Osteoblast (primary cell): ENCODE results near the gene RREB1. TPM values are rescaled to one million over a fixed set of nuclear protein-coding genes. Genes with fewer than 3 reads are reported as not detected.

Experiments
- DNase-seq: peaks from one replicate; pipeline ENCODE4 v3.0.0; 2011; ENCODE audit warnings: low spot score, mixed read lengths; ENCODE audit not compliant: insufficient read length; ENCODE audit errors: missing footprints
- H2AFZ ChIP-seq: 2 replicates; pipeline ENCODE4 v1.6.0; 2011; ENCODE audit warnings: mild to moderate bottlenecking, low read length
- H3K27ac ChIP-seq: 2 replicates; pipeline ENCODE4 v1.5.1; 2011; ENCODE audit warnings: mild to moderate bottlenecking, low read depth, low read length, moderate library complexity
- H3K27me3 ChIP-seq: 2 replicates; pipeline ENCODE4 v1.6.0; 2012; ENCODE audit warnings: mild to moderate bottlenecking, control low read depth, inconsistent platforms, low read length, moderate library complexity; ENCODE audit not compliant: insufficient read depth
- H3K36me3 ChIP-seq: 2 replicates; pipeline ENCODE4 v1.5.1; 2011; ENCODE audit warnings: mild to moderate bottlenecking, low read length, control low read depth, moderate library complexity; ENCODE audit not compliant: insufficient read depth
- H3K4me1 ChIP-seq: 2 replicates; pipeline ENCODE4 v1.5.1; 2011; ENCODE audit warnings: mild to moderate bottlenecking, low read length, control low read depth, moderate library complexity; ENCODE audit not compliant: insufficient read depth
- H3K4me2 ChIP-seq: 2 replicates; pipeline ENCODE4 v1.6.0; 2011; ENCODE audit warnings: mild to moderate bottlenecking, low read length; ENCODE audit not compliant: insufficient read depth
- H3K4me3 ChIP-seq: fragments of 200-600 bp; sonication (generic); 3 replicates; pipeline ENCODE4 v1.5.1; 2012; ENCODE audit warnings: mild to moderate bottlenecking, low read length, inconsistent platforms; ENCODE audit not compliant: insufficient read depth
- H3K79me2 ChIP-seq: 2 replicates; pipeline ENCODE4 v1.6.0; 2012; ENCODE audit warnings: mild to moderate bottlenecking, low read length, control low read depth, inconsistent platforms; ENCODE audit not compliant: insufficient read depth
- H3K9me3 ChIP-seq: 2 replicates; pipeline ENCODE4 v1.5.1; 2011; ENCODE audit warnings: low read depth, low read length, control low read depth
- H4K20me1 ChIP-seq: 2 replicates; pipeline ENCODE4 v1.6.0; 2012; ENCODE audit warnings: mild to moderate bottlenecking, low read length, control low read depth; ENCODE audit not compliant: insufficient read depth
- total RNA-seq: library from RNA; depleted of rRNA; stranded (reverse); fragments of >200 nt; gene quantifications from 2 replicates; pipeline ENCODE4 v1.2.3, GENCODE V29; 2012
- TF ChIP-seq, protein P1 (sequence below): IDR thresholded peaks from 2 replicates; pipeline ENCODE4 v1.5.1; 2011; ENCODE audit warnings: mild to moderate bottlenecking, low read depth, low read length, moderate library complexity; ENCODE audit errors: extremely low read depth

The RREB1 gene
- total RNA-seq, 1 donor, result 29.3 TPM

DNA sequence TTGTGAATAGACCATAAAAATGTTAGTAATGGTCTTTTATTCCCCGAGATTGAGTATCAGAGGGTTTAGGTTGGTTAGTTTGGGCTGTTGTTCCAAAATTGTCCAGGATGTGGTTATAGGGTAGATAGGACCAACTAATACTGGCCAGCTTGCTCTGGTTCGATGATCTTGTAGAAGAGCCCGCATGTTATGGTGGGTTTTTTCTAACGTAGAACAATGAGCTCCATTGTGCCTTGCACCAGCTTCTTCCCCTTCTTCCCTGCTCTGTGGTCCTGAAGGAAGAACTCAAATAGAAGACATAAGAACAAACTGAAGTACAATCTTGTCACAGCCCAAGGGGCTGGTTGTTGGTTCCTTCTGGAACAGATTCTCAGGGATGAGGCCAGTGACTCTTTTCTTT, 70.5 kb downstream of the RREB1 start:
- no peak overlapping the region for H3K4me3 ChIP-seq
- no peak overlapping the region for H2AFZ ChIP-seq
- no peak for DNase-seq
- H3K79me2 ChIP-seq, result peaks cover 69% of the 10 kb centered on the region
- H3K27ac ChIP-seq, result no peak overlapping the region
- TF ChIP-seq, protein P1, sequence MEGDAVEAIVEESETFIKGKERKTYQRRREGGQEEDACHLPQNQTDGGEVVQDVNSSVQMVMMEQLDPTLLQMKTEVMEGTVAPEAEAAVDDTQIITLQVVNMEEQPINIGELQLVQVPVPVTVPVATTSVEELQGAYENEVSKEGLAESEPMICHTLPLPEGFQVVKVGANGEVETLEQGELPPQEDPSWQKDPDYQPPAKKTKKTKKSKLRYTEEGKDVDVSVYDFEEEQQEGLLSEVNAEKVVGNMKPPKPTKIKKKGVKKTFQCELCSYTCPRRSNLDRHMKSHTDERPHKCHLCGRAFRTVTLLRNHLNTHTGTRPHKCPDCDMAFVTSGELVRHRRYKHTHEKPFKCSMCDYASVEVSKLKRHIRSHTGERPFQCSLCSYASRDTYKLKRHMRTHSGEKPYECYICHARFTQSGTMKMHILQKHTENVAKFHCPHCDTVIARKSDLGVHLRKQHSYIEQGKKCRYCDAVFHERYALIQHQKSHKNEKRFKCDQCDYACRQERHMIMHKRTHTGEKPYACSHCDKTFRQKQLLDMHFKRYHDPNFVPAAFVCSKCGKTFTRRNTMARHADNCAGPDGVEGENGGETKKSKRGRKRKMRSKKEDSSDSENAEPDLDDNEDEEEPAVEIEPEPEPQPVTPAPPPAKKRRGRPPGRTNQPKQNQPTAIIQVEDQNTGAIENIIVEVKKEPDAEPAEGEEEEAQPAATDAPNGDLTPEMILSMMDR, result no peak
- H3K36me3 ChIP-seq, result peaks cover 43% of the 10 kb centered on the region
- no peaks in the 10 kb centered on the region for H3K9me3 ChIP-seq
- H3K27me3 ChIP-seq, result no peaks in the 10 kb centered on the region
- H3K4me2 ChIP-seq, result no peak overlapping the region
- H4K20me1 ChIP-seq, result no peaks in the 10 kb centered on the region
- peaks cover 14% of the 10 kb centered on the region for H3K4me1 ChIP-seq

DNA sequence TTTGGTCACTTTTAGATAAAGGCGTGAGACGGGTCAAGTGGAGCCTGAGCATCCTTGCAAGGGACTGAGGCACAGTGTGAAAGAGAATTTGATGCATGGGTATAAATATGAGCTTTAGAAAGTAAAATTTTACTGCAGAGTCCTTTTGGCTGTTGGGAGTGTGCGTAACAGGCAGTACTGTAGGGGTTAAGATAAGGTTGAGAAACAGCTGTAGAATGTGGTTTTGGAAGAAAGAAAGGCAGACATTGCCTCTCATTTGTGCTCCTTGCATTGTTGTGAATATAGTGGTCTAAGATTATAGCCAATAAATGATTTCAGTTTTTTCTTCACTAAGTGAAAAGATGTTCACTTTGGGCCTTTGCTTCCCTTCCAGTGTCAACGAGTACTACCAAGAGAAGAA, 73.0 kb downstream of the RREB1 start:
- H3K9me3 ChIP-seq, result no peaks in the 10 kb centered on the region
- H3K27me3 ChIP-seq, result no peaks in the 10 kb centered on the region
- DNase-seq, result no peak
- peaks cover 64% of the 10 kb centered on the region for H3K79me2 ChIP-seq
- TF ChIP-seq, protein P1, result no peak
- H2AFZ ChIP-seq, result no peak overlapping the region
- H3K4me3 ChIP-seq, result no peak overlapping the region
- H3K4me1 ChIP-seq, result peaks cover 4% of the 10 kb centered on the region
- H4K20me1 ChIP-seq, result peaks cover 3% of the 10 kb centered on the region
- H3K4me2 ChIP-seq, result no peak overlapping the region
- peaks cover 48% of the 10 kb centered on the region for H3K36me3 ChIP-seq
- no peak overlapping the region for H3K27ac ChIP-seq

DNA sequence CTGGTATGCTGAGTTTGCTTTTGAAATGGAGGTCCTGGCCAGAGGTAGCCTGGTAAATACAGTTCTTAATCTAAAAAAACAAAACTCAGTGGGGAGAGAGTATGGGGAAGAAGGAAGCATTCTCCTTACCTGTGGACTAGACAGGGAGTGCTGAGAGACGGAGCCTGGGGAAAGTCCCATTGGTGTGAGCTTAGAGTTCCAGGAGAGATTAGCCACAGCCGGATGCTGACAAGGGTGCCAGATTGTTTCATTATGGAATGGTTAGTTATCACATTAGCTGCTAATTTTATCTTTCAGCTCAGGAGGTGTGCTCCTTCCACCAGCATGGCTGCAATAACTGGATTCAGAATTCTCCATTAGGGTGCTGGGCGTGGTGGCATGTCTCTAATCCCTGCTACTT, 75.9 kb downstream of the RREB1 start:
- Histone ChIP-seq H4K20me1 (peaks cover 11% of the 10 kb centered on the region), H3K4me1 (no peaks in the 10 kb centered on the region), H3K4me2 (no peak overlapping the region), H3K36me3 (peaks cover 56% of the 10 kb centered on the region), H2AFZ (no peak overlapping the region), H3K79me2 (peaks cover 56% of the 10 kb centered on the region), H3K9me3 (no peaks in the 10 kb centered on the region), H3K27ac (no peak overlapping the region), H3K4me3 (no peak overlapping the region), H3K27me3 (no peaks in the 10 kb centered on the region)
- TF ChIP-seq, protein P1, result no peak
- no peak for DNase-seq

DNA sequence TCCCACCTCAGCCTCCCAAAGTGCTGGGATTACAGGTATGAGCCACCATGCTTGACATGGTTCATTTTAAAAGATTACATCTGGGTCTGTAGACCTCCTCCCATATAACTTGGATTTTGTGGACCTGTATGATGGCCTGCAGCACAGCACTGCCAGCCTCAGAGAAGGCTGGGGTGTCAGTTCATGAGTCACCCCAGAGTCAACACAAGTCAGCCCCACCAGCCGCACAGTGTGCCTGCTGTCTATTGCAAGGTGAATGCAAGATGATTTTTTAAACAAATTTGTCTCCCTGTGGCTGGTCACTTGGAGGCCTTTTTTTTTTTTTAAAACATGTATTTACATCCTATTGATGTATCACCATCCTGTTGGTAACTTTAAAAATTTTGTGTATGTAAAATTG, 76.7 kb downstream of the RREB1 start:
- H3K36me3 ChIP-seq, result peaks cover 57% of the 10 kb centered on the region

More for the DNA sequence above, 76.7 kb downstream of the RREB1 start:
- Histone ChIP-seq H4K20me1 (peaks cover 11% of the 10 kb centered on the region), H3K27me3 (no peaks in the 10 kb centered on the region), H2AFZ (no peak overlapping the region), H3K79me2 (peaks cover 55% of the 10 kb centered on the region), H3K9me3 (no peaks in the 10 kb centered on the region), H3K4me3 (no peak overlapping the region), H3K27ac (no peak overlapping the region), H3K4me1 (no peaks in the 10 kb centered on the region), H3K4me2 (no peak overlapping the region)
- TF ChIP-seq, protein P1, result no peak
- DNase-seq, result peak; percentile 85
